Stimulated activated CD4-positive, alpha-beta T cell treated with anti-CD3 and anti-CD28 coated beads, TNF-alpha, amount 100 ng/mL, for 1 hour (primary cell): ENCODE measurements around the gene RBMS1.

Source experiments
- DNase-seq, 3 donors: peaks; one replicate each; pipeline ENCODE4 v3.0.0-alpha.2; 2020; ENCODE audit warnings: low read depth in 3 of 3, low spot score in 1 of 3

The RBMS1 gene

DNA sequence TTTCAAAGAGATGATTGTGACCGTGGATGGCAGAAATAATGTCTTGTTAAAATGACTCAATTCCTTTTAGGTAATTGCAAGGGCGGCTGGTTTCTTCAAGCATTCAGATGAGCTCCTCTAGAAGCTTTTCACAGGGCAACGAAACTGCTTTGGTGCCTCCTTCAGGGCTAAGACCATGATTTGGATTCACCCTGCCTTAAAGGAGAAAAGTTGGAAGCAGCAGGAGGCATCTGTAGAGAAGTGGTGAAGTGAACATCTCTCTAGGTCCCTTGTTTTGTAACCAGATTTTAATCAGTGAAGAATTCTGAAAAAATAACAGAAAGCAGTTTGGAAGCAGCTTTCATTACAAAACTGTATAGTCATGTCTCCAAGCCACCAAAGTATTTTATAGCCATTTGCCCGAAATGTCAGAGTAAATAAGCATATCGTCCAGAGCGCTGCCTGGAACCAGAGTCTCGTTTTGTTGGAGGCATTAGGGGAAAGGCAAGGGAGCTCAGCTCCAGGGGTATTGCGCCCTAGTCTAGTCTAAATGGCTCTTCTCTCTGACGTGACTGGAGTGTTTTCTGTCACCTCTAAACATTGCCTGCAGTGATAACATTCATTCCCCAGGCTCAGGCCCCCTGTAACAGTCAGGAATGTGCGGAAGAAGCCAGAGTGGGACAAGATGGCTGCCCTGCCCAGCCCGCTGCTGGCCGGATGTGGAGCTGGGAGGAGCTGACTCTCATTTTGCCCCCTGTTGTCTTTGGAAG, 235.7 kb downstream of the RBMS1 start:
- no peak for DNase-seq

DNA sequence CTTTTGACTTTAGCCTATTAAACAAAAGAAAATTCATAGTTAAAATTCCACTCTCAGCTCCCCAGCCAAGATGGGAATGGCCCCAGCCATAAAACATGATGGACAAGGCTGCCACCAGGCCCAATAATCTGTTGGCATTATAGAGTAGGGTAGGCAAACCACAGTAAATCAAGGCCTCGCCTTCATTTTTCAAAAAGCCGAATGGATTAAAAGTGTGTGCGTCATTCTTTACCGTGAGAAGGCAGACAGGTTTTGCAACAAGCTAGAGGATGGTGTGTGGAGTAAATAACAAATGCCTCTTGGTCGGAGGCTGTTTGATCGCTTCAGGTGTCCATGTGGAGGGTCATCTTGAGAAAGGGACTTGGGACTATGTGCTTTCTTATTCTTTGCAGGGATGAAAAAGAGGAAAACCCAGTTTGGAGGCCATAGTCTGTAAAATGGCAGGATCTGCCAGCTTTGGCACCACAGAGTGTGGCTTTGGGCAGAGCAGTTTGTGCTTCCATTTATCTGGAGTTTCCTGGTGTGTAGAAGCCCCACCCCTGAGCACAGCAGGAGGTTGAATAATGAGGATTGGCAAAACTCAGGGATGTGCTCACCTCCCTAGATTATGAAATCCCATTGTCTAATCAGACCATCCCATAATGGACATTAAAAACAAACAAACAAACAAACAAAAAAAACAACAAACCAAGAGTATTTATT, 236.4 kb downstream of the RBMS1 start:
- DNase-seq: no peak

DNA sequence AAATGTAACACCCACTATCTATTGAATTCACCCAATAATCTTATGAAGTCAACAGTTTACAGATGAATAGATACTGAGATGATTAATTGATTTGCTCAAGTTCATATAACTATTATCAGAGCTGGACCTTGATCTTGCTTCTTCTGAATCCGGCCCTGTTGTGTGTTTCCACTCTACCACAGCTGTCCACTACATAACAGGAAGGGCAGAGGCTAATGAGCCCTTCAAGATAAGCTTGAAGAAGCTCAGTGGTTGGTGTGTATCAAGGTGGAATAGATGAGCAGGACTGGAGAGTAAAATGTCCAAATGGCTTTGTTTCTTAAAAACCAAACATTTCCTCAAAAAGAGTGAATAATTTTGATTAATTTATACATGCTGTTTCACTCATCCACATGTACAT, 237.1 kb downstream of the RBMS1 start:
- no peak for DNase-seq

DNA sequence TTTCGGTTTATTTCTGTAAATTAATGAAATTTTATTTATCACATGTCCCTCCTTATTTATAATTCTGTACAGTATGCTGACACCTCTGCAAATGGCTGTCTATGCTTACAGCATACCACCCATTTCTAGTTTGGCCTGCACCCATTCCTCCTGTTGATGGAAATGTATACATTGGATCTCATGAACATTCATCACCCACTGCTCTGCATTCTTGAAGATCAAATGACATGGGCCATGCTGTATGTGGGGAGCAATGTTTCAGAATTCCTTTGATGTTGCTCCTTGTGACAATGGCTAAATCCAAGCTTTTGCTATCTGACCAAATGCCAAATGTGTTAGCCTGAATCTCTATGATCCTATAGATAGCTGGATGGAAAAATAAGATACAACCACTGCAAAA, 238.2 kb downstream of the RBMS1 start:
- no peak for DNase-seq

DNA sequence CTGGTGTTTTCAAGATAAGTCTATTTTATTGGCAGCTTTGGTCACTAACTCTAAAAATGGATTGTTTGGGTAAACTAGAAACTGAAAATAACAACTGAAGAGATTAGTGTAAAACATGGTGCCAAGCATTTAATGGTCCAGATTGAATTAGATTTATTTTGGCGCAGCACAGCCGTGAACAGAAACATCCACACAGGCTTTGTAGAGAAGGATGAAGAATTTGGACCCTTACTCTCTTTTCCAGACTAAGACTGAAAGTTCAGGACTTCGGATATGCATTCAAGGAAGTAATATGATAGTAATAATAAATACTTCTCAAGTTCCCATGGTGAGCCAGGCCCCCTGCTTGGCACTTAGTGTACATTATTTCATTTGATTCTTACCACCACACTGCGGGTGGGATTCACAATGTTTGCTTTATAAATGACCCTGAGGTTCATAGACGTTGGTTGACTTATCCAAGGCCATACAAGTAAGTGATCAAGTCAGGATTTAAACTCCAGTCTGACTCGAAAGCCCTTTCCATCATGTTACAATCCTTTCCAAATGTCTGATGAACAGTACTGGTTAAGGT, 239.3 kb downstream of the RBMS1 start:
- no peak for DNase-seq

DNA sequence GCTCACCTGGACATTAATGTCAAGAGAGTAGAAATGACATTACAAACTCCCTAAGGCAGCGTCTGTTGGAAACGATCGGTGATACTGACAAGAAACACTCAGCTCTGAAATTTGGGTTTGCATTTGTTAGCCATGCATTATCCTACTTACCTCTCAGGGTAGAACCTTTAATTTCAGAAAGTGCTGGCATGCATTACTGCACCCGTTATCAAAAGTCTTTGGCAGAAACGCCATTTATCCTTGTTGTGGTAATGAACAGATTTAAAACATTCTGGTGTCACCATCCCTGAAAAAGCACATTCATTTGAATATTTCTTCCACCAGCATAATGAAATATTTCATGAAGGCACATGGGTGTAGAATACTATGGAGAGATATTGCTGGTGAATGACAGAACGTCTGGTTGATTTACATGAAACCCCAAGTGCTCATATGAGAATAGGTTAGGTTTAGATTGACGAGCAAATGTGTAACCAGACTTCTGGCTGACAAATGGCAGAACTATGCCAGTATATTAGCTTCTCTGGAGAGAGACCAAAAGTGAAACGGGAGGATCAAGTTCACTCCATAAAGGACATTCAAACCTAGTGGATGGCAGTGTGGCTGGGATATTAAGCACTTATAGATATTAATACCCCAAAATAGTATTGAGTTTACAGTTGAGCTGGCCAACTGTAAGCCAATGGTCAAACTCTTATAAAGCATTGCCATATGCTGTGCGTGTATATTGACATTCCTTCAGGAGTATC, 240.0 kb downstream of the RBMS1 start:
- DNase-seq: no peak

DNA sequence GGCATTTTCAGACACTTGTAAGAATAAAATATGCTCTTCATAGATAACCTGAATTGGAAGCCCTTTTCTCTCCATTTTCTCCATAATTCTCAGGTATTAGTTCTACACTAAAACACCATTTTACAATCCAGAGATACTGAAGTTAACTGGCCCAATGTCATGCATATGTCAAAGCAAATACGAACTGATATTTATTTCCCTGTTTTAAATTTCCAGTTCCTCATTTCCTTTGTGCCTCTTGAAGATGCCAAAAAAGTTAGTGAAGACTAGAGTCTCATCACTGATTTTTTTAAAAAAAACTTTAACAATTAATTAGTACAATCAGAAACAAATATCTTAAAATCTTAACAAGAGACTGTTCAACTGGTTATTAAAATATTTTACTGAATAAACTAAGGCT, 240.7 kb downstream of the RBMS1 start:
- no peak for DNase-seq

DNA sequence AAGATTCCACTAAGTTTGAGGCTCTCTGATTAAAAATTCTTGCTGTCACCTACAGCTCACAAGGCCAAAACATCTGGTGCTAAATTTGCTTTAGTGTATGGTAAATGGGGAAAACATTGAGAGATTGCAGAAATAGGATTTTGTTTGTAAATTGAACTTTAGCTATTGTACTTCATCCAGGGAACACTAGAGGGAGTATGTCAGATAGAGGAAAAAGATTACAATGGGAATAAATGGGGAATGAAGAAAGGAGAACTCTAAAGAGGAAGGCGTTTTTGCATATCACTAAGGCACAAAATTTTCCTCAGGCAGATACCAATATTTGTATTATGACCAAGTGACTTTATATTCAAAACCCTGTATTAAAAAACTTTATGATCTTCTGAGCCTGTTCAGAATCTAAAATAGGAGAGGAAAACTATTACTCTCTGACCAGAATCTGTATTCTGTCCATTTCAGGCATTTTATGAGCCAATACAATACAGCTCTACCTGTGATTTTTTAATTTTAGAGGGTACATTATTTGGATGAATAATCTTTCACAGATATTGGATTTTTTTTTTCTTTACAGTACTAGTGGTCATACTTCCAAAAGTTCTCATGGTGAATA, 241.2 kb downstream of the RBMS1 start:
- no peak for DNase-seq

DNA sequence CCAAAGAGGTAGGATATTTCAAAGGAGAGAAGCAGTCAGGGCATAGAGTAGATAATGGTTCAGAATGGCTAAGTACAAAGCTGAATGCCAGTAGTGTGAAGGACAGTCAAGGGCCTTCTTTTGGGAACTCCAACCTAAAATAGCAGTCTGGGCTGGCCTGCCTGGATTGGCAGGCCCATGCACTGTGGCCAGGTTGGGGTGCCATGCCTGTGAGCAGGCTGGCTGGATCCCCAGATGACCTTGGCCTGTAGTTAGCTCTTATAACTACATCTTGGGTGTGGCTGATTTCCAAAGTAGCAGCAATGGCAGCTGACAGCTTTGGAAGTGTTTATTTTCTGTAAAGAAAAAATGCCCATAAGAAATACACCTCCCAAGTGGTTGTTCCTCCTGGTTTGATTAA, 242.0 kb downstream of the RBMS1 start:
- DNase-seq: no peak

DNA sequence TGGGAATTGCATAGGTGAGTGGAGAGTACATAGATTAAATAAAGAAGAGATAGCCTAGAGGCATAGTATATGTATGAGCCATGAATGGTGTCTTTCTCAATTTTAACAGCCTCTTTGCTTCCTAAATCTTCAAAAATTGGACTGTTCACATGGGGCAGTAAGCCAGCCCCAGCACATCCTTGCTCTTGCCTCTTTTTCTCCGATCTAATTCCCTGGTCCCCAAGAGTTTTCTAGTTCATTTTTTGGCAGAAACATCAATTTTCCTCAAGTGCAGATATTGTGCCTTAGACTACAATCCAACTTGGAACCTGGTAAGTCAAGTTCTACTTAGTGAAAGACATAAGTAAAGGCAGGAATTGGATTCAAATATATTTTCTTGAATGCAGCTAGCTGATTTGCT, 243.7 kb downstream of the RBMS1 start:
- DNase-seq: no peak

DNA sequence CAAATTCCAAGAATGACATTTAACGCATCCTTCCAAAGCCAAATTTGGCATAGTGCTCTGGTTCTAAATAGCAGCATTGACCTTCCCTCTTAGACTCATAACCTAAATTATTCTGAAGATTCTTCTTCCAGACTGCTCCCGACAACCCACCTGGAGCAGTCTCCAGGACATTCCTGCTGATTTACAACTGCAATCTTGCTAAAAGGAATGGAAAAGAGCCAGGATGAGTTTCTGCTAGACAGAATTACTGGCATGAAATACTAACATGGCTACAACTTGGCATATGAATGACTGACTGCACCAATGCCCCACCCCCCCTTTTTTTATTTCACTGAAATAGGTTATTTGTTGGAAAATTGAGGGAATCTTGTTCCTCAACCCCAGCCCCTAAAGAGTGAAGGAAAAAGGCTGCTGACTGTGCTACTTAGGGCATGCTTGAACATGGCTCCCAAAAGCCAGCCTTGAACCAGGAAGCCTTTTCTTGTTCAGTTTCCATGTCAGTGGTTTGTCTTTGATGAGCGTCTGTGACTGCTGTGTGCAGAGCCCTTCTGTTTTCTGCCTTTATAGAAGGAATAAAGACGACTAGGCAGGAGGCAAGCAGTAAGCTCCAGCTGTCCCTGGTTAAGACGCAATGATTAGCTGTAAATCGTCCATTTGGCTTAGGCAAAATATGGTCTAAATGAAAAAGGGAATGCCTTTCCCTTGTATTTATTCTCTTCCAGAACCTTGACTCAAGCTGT, 246.1 kb downstream of the RBMS1 start:
- no peak for DNase-seq

DNA sequence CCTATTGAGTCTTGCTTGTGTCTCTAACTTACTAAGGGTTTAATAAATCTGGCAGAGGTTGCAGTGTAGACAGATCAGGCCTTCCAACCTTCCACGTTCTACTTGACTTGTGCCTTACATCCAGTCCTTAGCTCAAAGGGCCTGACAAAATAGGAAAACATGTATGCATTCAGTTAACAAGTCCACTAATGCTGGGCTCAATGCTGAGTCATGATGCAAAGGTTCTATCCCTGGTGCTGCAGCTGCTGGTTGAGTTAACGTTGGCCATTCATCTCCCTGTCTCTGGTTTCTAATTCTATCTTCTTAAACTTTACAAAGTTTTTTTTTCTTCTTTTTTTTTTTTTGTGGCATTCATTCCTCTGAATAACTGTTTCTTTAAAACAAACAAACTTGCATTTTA, 247.3 kb downstream of the RBMS1 start:
- DNase-seq: no peak

DNA sequence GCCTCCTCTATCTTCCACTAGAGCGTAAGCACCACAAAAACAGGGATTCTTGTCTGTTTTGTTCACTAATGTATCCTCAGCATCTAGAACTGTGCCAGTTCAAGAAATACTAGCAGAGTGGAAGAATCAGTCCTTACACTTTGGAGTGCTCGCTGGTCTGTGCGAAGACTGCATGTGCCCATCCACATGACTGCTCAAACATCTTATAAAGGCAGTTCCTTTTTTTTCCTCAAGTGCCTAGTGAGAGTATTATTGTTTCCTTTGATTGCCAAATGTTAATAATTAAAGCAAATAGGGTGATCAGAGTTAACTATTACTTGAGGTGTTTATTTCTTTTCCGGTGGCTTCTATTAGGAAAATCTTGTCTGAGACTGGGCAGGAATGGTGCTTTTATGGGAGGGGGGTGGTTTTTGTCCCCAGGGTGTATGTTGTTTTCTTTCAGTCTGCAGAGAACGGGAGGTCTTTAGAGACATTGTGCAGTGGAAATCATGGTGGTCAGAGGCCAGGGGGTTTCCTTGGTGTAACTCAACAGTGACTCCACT, 247.9 kb downstream of the RBMS1 start:
- no peak for DNase-seq

DNA sequence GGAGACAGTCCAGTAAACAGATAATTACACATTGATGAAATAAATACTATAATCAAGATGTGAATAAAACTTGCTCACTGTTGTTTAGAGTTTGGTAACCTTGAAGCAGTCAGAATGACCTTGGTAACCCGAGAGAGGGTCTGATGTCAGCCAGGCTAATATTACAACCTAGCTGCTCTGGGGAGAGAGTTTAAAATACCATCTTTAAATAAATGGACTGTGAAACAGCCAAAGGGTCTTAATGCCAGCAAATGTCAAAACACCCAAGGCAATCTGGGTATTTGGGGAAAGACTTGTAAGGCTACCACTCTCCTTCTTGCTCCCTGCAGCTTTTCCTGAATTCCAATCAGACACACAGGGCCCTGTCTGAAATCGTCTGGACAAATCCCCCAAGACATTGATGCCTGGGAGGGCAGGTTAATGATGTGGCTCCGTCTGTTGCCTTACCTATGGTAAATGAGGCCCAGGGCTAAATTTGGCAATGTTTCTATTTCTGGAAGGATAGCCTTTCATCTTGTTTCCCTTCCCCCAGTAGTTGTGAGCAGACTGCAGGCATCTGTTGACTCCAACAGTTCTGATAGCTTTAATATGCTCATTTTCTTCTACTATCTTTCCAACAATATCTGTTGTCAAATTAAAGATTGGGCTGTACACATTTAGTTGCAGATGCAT, 250.6 kb downstream of the RBMS1 start:
- no peak for DNase-seq

DNA sequence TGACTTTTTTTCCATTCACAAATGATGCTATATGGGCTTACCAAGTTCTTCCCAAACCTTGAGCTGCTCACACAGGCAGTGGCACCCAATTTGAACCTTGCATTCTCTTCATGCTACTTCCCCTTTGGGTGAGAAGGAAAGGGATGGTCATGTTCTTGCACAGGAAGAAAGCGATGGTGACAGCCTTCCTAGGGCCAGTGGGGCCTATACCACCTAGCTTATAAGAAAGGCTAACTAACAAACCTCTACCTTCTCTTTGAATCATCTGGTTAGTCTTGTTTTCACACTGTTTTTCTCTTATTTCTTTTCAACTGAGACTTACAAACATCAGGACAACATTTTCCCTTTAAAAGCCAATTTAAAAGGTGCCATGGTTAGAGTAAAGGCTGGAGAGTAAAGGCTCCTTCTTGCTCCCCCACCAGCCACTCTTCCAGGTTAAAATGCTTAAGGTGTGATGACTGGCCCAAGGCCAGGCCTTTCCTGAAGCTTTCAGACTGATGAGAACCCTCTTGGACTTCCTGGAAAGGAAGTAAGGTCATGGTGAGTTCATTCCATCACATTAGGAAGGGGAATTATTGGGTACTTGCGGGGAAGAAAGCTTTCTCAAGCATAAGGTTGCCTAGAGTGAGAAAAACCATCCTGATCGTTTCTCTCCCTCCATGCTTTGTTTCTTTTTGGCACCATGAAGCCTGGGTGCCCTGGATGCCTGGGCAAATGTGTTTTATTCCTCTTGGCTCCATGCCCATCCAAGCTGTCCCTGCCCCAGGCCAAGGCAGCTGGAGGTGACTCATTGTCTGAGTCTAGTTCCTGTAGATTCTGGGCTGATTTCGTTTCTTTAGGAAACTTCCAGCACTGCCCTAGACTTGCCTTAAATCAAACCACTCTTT, 252.1 kb downstream of the RBMS1 start:
- DNase-seq: no peak

DNA sequence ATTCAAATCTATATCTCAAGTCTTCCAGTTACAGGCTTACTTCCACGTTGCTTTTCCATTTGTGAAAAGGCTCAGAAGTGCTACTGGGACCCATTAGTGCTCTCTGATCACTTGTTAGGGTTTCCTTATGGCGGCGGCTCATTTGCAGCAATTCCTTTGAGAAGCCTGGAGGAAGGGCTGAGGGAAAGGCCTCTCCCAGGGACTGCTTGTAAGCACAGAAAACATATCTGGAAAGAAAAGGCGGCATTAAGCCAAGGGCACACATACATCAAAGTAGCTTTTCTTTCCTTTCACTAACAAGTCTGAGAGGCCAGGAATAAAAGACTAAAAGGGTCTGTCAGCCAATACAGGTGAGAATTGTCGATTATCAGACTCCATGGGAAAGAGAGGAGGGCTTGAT, 254.2 kb downstream of the RBMS1 start:
- DNase-seq: no peak

DNA sequence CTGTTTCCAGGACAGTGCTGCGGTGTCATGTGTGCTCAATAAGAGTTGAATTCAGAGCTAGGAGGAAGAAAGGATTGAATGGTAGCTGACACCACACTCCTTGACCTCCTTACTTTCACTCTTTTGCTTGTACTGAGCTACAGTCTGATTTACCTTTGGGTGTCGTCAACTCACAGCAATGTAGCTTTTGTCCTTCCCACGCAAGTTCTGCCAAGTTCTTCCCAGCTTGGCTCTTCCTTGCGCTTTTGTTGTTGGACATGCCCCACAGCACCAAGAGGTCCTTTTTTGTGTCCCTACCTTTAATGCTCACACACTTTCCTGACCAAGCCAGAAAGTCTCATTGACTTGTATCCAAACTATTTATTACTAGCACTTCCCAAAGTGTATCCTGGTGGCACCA, 255.2 kb downstream of the RBMS1 start:
- no peak for DNase-seq

DNA sequence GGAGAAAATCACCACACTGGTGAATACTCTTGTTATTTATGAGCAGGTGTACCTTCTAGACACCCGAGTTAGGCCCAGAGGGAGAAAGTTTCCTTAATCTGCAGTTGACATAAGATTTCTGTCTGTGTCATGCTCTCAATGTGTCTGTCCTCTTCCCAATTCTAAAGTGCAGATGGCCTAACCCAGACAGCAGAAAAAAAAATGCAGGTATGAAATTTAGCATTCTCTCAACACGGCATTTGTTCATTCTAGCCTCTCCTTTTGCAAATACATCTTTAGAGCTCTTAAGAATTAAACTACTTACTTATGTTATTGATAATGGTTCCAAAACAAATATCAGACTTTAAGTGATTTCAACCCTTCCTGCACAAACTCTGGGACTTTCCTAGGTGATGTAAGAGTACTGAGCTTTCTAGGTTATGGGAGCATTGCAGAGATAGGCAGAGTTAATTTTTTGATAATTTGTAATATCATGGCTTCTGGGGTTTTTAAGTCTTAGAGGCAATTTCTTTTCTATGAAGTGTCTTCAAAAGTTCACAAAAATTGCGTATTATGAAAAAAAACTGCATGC, 260.6 kb downstream of the RBMS1 start:
- no peak for DNase-seq

DNA sequence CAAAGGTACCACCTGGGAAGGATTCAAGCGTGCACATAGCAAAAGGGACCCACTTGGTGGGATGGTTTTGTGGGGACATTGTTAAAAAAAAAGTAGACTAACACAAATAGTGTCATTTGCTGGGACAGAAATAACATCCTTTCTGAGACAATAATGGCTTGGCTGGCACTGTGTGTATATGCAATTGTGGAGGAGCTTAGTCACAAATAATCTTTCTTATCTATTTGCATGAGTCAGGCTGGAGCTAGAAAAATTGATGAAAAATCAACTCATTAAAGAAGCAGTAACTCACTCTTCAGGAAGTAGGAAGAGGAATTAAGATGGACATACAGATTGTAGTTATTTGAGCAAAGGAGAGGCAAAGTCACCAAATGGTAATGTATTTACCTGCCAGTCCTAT, 264.0 kb downstream of the RBMS1 start:
- no peak for DNase-seq
